DOHH2 (cell line): ENCODE results near the gene SMCO4.

Experiments used
- CTCF ChIP-seq: fragments of 200-600 bp; sonication (generic); IDR thresholded peaks from one replicate; pipeline ENCODE4 v1.5.1; 2014; ENCODE audit warnings: antibody characterized with exemption, mild to moderate bottlenecking, low read depth, low read length; ENCODE audit not compliant: poor library complexity, severe bottlenecking
- EZH2phosphoT487 ChIP-seq: fragments of 200-600 bp; sonication (generic); IDR thresholded peaks from 2 replicates; pipeline ENCODE4 v1.6.1; 2017; ENCODE audit warnings: borderline replicate concordance, mild to moderate bottlenecking, antibody characterized with exemption, low read length, moderate library complexity, mixed read lengths

GRCh38 chr11:93519179-93519578 lies 24.0 kb downstream of the SMCO4 start:
- TF ChIP-seq EZH2phosphoT487 (no peak), CTCF (no peak)
